Neural progenitor cell (in vitro differentiated cells): ENCODE measurements around the gene AMBRA1. TPM values are rescaled to one million over a fixed set of nuclear protein-coding genes. Genes with fewer than 3 reads are reported as not detected.
"Not testable (repeated sequence)": the region's sequence is repeated elsewhere in the genome, so short reads cannot be mapped to it uniquely, and the experiment has no call there.

Source experiments
- DNase-seq: peaks from one replicate; pipeline ENCODE4 v3.0.0-alpha.2; 2016; ENCODE audit warnings: low spot score
- H2AFZ ChIP-seq: fragments of 200-600 bp; sonication (generic); replicated peaks from 2 replicates; pipeline ENCODE4 v1.6.1; 2016; ENCODE audit warnings: antibody characterized with exemption
- H3F3A ChIP-seq: fragments of 200-600 bp; sonication (generic); 2 replicates; pipeline ENCODE4 v1.6.1; 2016; ENCODE audit warnings: antibody characterized with exemption, low read depth
- H3K27ac ChIP-seq: fragments of 200-600 bp; sonication (generic); 2 replicates; pipeline ENCODE4 v1.5.1; 2016; ENCODE audit warnings: mild to moderate bottlenecking
- H3K27me3 ChIP-seq: fragments of 200-600 bp; sonication (generic); 2 replicates; pipeline ENCODE4 v1.6.1; 2016; ENCODE audit warnings: mild to moderate bottlenecking, moderate library complexity
- H3K36me3 ChIP-seq: fragments of 200-600 bp; sonication (generic); 2 replicates; pipeline ENCODE4 v1.5.1; 2016
- H3K4me1 ChIP-seq: fragments of 200-600 bp; sonication (generic); 2 replicates; pipeline ENCODE4 v1.6.1; 2016; ENCODE audit warnings: mixed run types
- H3K4me2 ChIP-seq: fragments of 200-600 bp; sonication (generic); 2 replicates; pipeline ENCODE4 v1.6.1; 2016
- H3K4me3 ChIP-seq: fragments of 200-600 bp; sonication (generic); 2 replicates; pipeline ENCODE4 v1.5.1; 2016
- H3K79me2 ChIP-seq: fragments of 200-600 bp; sonication (generic); 2 replicates; pipeline ENCODE4 v1.6.1; 2016; ENCODE audit warnings: low read depth
- H3K9ac ChIP-seq: fragments of 200-600 bp; sonication (generic); 2 replicates; pipeline ENCODE4 v1.6.1; 2016
- H3K9me3 ChIP-seq: fragments of 200-600 bp; sonication (generic); 2 replicates; pipeline ENCODE4 v1.5.1; 2016; ENCODE audit warnings: low read depth
- H4K20me1 ChIP-seq: fragments of 200-600 bp; sonication (generic); 2 replicates; pipeline ENCODE4 v1.6.1; 2016; ENCODE audit warnings: low read depth
- H3K27ac Mint-ChIP-seq: 3 replicates; pipeline ENCODE4 v1.8.0; 2021; ENCODE audit warnings: mixed read lengths
- H3K27me3 Mint-ChIP-seq: 2 replicates; pipeline ENCODE4 v1.8.0; 2022; ENCODE audit warnings: low read depth, mild to moderate bottlenecking, inconsistent platforms, moderate library complexity, mixed read lengths; ENCODE audit not compliant: insufficient read depth
- H3K36me3 Mint-ChIP-seq: 3 replicates; pipeline ENCODE4 v1.8.0; 2021; ENCODE audit warnings: mixed read lengths
- H3K4me1 Mint-ChIP-seq: 3 replicates; pipeline ENCODE4 v1.8.0; 2021; ENCODE audit warnings: mixed read lengths
- H3K4me3 Mint-ChIP-seq: 3 replicates; pipeline ENCODE4 v1.8.0; 2021; ENCODE audit warnings: mild to moderate bottlenecking, moderate library complexity, mixed read lengths
- H3K9me3 Mint-ChIP-seq: 3 replicates; pipeline ENCODE4 v1.8.0; 2020; ENCODE audit warnings: mixed read lengths
- EZH2 ChIP-seq: fragments of 200-600 bp; sonication (generic); IDR thresholded peaks from 2 replicates; pipeline ENCODE4 v1.6.1; 2017; ENCODE audit warnings: antibody characterized with exemption, mild to moderate bottlenecking, moderate library complexity
- EZH2phosphoT487 ChIP-seq: fragments of 200-600 bp; sonication (generic); IDR thresholded peaks from 2 replicates; pipeline ENCODE4 v1.6.1; 2017; ENCODE audit warnings: antibody characterized with exemption
- total RNA-seq: library from RNA; depleted of rRNA; stranded (reverse); fragments of >200 nt; gene quantifications from 2 replicates; pipeline ENCODE4 v1.2.3, GENCODE V29; 2015; ENCODE audit warnings: low replicate concordance
- TF ChIP-seq, protein P1 (sequence below): fragments of 200-600 bp; sonication (generic); IDR thresholded peaks from 2 replicates; pipeline ENCODE4 v1.5.1; 2017; ENCODE audit warnings: antibody characterized with exemption, mild to moderate bottlenecking

The AMBRA1 gene
- total RNA-seq, 1 donor from 2014 or later = 20.7 TPM

DNA sequence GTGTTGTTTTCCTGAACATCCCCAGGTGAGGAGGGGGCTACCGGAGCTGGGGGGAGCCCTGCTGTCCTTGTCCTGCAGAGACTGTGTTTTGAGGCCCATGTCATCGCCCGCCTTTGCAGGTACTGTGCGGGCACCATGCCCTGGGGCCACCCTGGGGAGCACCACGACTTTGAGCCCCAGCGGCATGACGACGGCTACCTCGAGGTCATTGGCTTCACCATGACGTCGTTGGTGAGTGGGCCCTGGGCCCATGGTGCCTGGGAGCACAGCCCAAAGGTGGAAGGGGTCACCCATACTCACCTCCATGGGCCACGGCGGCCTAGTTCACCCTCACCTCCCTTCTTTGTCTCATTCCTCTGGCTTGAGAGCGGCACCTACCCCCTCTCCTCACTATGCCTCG is 219.0 kb downstream of the AMBRA1 start:
- H3K4me3 ChIP-seq = no peak overlapping the region
- no peak overlapping the region for H3K27ac ChIP-seq
- Mint-ChIP-seq H3K27ac (no peak overlapping the region), H3K4me1 (peaks cover 10% of the 10 kb centered on the region), H3K4me3 (no peak overlapping the region), H3K27me3 (peaks cover 4% of the 10 kb centered on the region), H3K36me3 (peaks cover 11% of the 10 kb centered on the region), H3K9me3 (no peaks in the 10 kb centered on the region)
- H3K9ac ChIP-seq = no peak overlapping the region
- peaks cover 23% of the 10 kb centered on the region for H4K20me1 ChIP-seq
- TF ChIP-seq, protein P1, sequence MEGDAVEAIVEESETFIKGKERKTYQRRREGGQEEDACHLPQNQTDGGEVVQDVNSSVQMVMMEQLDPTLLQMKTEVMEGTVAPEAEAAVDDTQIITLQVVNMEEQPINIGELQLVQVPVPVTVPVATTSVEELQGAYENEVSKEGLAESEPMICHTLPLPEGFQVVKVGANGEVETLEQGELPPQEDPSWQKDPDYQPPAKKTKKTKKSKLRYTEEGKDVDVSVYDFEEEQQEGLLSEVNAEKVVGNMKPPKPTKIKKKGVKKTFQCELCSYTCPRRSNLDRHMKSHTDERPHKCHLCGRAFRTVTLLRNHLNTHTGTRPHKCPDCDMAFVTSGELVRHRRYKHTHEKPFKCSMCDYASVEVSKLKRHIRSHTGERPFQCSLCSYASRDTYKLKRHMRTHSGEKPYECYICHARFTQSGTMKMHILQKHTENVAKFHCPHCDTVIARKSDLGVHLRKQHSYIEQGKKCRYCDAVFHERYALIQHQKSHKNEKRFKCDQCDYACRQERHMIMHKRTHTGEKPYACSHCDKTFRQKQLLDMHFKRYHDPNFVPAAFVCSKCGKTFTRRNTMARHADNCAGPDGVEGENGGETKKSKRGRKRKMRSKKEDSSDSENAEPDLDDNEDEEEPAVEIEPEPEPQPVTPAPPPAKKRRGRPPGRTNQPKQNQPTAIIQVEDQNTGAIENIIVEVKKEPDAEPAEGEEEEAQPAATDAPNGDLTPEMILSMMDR = no peak
- H3K9me3 ChIP-seq = no peaks in the 10 kb centered on the region
- no peak overlapping the region for H2AFZ ChIP-seq
- no peak for DNase-seq
- no peak overlapping the region for H3K4me2 ChIP-seq
- no peaks in the 10 kb centered on the region for H3K27me3 ChIP-seq
- H3F3A ChIP-seq = peaks cover 17% of the 10 kb centered on the region
- no peaks in the 10 kb centered on the region for H3K79me2 ChIP-seq
- H3K4me1 ChIP-seq = peaks cover 11% of the 10 kb centered on the region
- H3K36me3 ChIP-seq = no peaks in the 10 kb centered on the region

DNA sequence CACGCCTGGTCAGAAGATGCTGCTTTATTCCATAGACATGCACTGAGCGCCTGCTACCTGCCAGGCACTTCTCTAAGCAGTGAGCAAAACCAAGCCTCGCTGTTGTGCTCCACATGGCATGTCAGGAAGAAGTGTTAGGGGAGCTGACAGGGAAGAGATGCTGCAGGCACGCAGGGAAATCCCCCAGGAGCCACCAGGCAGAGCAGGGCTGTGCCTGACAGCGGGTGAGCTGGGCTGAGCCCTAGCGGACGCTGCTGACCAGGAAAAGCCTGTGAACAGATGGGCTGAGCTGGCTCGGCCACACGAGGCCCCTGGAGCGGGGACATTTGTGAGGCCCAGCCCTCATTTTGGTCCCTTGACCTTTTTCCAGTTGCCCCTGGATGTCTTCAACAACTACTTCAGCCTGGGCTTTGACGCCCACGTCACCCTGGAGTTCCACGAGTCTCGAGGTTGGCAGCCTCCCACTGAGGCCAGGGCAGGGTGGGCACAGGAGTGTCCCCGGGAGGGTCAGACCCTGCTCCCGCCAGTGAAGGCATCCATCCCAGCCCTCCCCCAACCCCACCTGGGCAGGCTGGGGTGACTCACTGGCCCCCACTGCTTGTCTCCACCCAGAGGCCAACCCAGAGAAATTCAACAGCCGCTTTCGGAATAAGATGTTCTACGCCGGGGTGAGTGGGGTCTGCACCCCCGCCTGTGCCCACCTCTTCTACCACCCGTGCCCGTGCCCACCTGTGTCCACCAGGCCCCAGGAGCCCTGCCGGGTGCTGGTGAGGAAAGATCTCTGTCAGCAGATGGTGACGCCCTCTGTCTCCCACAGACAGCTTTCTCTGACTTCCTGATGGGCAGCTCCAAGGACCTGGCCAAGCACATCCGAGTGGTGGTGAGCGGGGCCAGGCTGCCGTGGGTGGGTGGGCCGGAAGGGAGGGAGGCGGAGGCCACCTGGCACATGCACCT is 219.8 kb downstream of the AMBRA1 start:
- Mint-ChIP-seq H3K9me3 (no peaks in the 10 kb centered on the region), H3K27ac (no peak overlapping the region), H3K4me1 (peaks cover 12% of the 10 kb centered on the region), H3K36me3 (peaks cover 11% of the 10 kb centered on the region), H3K4me3 (peak overlapping the region; percentile 52), H3K27me3 (peaks cover 4% of the 10 kb centered on the region)
- Histone ChIP-seq H3K27ac (no peak overlapping the region), H2AFZ (no peak overlapping the region), H3F3A (peaks cover 10% of the 10 kb centered on the region), H3K4me2 (no peak overlapping the region), H3K4me1 (peaks cover 8% of the 10 kb centered on the region), H3K79me2 (no peaks in the 10 kb centered on the region), H3K4me3 (no peak overlapping the region), H3K27me3 (no peaks in the 10 kb centered on the region), H3K36me3 (no peaks in the 10 kb centered on the region), H3K9ac (no peak overlapping the region), H3K9me3 (no peaks in the 10 kb centered on the region), H4K20me1 (peaks cover 22% of the 10 kb centered on the region)
- TF ChIP-seq EZH2phosphoT487 (no peak), EZH2 (no peak)
- TF ChIP-seq, protein P1 = no peak
- DNase-seq = no peak

DNA sequence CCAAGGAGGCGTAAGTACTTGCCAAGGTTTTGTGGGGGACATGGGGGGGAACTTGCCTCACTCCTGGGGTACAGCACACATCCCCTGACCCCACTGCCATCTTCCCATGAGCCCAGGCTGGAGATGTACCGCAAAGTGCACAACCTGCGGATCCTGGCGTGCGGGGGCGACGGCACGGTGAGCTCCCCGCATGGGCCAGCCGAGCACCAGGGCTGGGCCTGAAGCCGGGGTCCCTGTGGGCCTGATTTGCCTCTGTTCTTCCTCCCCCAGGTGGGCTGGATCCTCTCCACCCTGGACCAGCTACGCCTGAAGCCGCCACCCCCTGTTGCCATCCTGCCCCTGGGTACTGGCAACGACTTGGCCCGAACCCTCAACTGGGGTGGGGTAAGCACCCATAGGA is 221.3 kb downstream of the AMBRA1 start:
- not testable (repeated sequence) for H3K27me3 Mint-ChIP-seq, DNase-seq, H3K79me2 ChIP-seq, H3K9me3 ChIP-seq, H3K4me1 ChIP-seq, H3K36me3 ChIP-seq, H3K27ac ChIP-seq, H3K27me3 ChIP-seq, H3K9me3 Mint-ChIP-seq, H2AFZ ChIP-seq, H3F3A ChIP-seq, H3K9ac ChIP-seq, H3K27ac Mint-ChIP-seq, H3K4me3 ChIP-seq, H3K36me3 Mint-ChIP-seq, H3K4me2 ChIP-seq, H3K4me3 Mint-ChIP-seq
- peaks cover 16% of the 10 kb centered on the region for H4K20me1 ChIP-seq
- peaks cover 18% of the 10 kb centered on the region for H3K4me1 Mint-ChIP-seq

DNA sequence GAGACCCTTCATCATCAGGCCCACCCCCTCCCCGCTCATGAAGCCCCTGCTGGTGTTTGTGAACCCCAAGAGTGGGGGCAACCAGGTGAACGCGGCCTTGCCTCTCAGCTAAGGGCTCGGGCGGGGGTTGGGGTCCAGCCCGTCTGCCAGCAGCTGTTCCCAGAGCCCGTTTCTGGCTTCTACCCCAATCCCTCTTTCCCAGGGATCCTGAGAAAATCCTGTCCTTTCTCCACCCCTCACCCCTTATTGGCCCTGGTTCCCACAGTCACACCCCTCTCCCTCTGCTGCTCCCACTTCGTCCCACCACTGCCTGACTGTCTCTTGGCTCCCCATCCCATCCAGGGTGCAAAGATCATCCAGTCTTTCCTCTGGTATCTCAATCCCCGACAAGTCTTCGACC is 221.7 kb downstream of the AMBRA1 start:
- Histone ChIP-seq H3K27ac (no peak overlapping the region), H3K4me2 (no peak overlapping the region), H3K79me2 (no peaks in the 10 kb centered on the region), H3K9me3 (no peaks in the 10 kb centered on the region), H3K27me3 (no peaks in the 10 kb centered on the region), H3K36me3 (no peaks in the 10 kb centered on the region), H3F3A (peaks cover 2% of the 10 kb centered on the region), H2AFZ (no peak overlapping the region), H3K9ac (no peak overlapping the region), H4K20me1 (peaks cover 18% of the 10 kb centered on the region), H3K4me3 (no peak overlapping the region), H3K4me1 (peaks cover 7% of the 10 kb centered on the region)
- Mint-ChIP-seq H3K27ac (no peak overlapping the region), H3K27me3 (peaks cover 9% of the 10 kb centered on the region), H3K36me3 (peaks cover 2% of the 10 kb centered on the region), H3K9me3 (no peaks in the 10 kb centered on the region), H3K4me1 (peaks cover 18% of the 10 kb centered on the region), H3K4me3 (no peak overlapping the region)
- TF ChIP-seq EZH2phosphoT487 (no peak), EZH2 (no peak)
- TF ChIP-seq, protein P1 = no peak
- DNase-seq = no peak

DNA sequence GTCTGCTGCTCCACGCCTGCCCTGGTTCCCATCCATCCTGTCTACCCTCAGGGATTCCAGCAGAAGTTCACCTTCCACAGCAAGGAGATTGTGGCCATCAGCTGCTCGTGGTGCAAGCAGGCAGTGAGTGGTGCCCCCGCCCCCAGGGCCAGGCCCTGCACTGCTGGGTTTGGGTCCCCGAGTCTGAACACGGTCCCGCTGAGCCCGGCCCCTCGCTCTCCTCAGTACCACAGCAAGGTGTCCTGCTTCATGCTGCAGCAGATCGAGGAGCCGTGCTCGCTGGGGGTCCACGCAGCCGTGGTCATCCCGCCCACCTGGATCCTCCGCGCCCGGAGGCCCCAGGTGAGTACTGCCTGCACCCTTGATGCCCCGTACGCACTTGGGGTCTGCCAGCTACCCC is 222.6 kb downstream of the AMBRA1 start:
- H3K27me3 Mint-ChIP-seq, DNase-seq, H3K9me3 Mint-ChIP-seq, H3K36me3 Mint-ChIP-seq, H3K4me1 ChIP-seq, H3K79me2 ChIP-seq, H3K9ac ChIP-seq, H3K9me3 ChIP-seq, H3K4me3 ChIP-seq, H3K27me3 ChIP-seq, H3K4me3 Mint-ChIP-seq, H3K36me3 ChIP-seq, H3K27ac Mint-ChIP-seq, H3K27ac ChIP-seq, H3K4me2 ChIP-seq, H2AFZ ChIP-seq, H3F3A ChIP-seq: not testable (repeated sequence)
- H4K20me1 ChIP-seq = peaks cover 24% of the 10 kb centered on the region
- peaks cover 18% of the 10 kb centered on the region for H3K4me1 Mint-ChIP-seq
